GM19240 (cell line): ENCODE measurements around the gene OCIAD1.
"Not testable (repeated sequence)": the region's sequence is repeated elsewhere in the genome, so short reads cannot be mapped to it uniquely, and the experiment has no call there.

Experiments
- DNase-seq: peaks from one replicate; pipeline ENCODE4 v3.0.0; 2011; ENCODE audit warnings: low spot score; ENCODE audit not compliant: insufficient read length

The OCIAD1 gene

DNA sequence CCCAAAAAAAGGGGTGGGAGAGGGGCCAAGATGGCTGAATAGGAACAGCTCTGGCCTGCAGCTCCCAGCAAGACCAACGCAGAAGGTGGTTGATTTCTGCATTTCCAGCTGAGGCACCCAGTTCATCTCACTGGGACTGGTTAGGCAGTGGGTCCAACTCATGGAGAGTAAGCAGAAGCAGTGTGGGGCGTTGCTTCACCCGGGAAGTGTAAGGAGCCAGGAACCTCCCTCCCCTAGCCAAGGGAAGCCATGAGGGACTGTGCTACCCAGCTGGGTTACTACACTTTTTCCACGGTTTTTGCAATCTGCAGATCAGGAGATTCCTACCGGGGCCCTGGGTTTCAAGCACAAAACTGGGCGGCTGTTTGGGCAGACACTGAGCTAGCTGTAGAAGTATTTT is 13.9 kb upstream of the OCIAD1 start:
- no peak for DNase-seq

DNA sequence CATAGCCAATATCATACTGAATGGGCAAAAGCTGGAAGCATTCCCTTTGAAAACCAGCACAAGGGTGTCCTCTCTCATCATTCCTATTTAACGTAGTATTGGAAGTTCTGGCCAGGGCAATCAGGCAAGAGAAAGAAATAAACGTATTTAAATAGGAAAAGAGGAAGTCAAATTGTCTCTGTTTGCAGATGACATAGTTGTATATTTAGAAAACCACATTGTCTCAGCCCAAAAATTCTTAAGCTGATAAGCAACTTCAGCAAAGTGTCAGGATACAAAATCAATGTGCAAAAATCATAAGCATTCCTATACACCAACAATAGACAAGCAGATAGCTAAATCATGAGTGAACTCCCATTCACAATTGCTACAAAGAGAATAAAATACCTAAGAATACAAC is 9.5 kb upstream of the OCIAD1 start:
- not testable (repeated sequence) for DNase-seq

DNA sequence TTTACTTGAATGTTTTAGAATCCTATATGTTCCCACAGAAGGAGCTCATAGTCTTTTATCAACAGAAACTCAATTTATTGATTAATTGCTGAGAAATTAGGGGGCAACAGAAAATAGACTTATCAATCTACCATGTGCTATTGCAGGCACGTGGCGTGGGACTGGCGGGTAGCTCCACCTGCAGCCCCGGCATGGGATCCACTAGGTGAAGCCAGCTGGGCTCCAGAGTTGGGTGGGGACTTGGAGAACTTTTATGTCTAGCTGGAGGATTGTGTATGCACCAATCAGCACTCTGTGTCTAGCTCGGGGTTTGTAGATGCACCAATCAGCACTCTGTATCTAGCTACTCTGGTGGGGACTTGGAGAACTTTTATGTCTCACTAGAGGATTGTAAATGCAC is 3.3 kb upstream of the OCIAD1 start:
- DNase-seq = no peak

DNA sequence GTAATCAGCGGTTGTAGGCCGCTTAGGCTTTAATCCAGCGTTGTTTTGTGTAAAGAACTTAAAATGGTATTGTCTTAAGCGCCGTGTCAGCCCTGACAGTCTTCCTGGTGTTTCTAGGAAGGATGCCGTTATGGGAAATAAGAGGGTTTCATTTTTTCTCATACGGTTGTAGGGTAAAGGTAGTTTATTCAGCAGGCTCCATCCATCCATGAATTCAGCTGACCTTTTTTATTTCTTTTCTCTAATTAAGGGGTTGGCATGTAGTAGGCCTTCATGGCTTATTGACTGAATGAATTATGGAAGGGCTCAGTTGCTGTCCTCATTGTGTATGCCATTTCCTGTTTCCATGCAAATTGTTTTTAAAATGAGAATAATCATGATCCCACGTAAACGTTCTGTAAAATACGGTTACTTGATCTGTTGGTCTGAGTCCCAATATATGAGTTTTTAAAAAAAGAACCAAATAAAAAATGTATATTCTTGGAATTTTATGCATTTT is 693 bp downstream of the OCIAD1 start:
- DNase-seq = no peak

DNA sequence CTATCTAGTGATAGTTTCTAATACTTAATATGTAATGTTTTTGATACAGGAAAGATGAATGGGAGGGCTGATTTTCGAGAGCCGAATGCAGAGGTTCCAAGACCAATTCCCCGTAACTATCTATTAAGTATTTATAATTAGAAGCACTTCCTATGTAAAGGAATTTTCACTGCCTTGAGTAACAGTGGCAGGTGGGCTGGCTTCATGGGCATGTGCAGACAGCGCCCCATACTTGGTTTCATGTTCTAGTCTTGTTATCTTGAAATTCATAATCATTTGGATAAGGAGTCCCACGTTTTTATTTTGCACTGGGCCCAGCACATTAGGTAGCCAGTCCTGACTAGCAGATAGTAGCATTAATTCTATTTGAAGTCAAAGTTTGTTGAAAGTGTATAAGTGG is 1.7 kb downstream of the OCIAD1 start:
- no peak for DNase-seq

DNA sequence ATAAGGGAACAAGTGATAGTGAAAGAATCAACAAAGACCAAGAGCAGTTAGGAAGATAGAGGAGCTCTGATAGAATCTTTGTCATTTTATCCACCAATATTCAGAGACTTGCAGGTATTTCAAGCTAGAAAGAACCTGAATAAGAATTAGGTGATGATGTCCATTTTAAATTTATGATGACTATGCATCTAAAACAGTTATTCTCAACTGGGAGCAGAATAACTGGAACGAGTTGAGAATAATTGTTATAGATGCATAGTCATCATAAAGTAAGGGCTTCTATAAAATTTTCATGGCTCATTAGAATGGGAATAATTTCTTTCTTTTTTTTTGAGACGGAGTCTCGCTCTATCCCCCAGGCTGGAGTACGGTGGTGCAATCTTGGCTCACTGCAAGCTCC is 5.8 kb downstream of the OCIAD1 start:
- DNase-seq = no peak

DNA sequence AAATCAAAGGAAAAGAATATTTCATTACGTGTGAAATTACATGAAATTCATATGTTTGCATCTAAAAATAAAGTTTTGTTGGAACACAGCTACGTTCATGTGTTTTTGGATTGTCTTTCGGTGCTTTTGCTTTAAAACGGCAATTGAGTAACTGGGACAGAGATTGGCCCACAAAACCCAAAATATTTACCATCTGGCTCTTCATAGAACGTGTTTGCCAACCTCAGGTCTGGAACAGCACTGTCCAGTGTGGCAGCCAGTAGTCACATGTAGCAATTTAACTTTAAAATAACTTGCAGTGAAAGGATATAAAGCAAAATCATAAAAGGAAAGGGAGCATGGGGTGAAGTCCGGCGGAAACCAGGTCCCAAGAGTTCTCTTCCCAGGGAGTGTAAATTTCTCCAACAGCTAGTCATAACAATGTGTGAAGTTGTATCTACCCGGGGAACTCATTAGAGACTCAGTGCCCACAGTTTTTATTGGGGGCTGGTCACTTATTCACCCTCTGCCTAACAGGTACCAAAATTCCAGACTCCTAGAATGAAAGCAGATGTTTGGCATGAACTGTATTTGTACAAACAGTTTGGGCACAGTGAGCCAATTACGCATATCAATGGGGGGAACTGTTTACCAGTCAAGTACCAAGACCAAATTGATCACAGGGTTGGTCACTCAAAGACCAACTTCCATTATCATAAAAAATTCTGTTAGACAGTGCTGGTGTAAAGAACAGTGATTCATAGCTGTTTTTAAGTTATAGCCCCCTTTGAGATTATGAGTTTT is 10.3 kb downstream of the OCIAD1 start:
- DNase-seq = no peak

DNA sequence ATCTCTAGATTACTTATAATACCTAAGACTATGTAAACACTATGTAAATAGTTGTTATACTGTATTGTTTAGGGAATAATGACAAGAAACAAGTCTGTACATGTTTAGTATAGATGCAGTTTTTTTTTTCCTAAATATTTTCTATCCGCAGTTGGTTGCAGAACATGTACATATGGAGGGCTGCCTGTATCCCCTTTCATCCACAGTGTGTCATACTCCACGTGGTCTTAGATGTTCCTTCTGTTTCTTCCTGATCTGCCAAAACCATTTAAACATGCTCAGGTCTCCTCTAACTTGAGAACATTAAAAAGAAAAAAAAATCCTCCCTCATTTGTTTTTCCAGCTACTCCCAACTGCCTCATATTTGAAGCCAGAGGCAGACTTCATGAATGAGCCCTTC is 14.0 kb downstream of the OCIAD1 start:
- DNase-seq = no peak

DNA sequence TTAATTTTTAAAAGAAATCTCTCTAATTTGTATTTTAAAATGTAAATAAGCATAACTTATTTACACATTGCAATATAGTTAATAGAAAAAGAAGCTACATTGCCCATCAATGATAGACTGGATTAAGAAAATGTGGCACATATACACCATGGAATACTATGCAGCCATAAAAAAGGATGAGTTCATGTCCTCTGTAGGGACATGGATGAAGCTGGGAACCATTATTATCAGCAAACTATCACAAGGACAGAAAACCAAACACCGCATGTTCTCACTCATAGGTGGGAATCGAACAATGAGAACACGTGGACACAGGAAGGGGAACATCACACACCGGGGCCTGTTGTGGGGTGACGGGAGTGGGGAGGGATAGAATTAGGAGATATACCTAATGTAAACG is 17.9 kb downstream of the OCIAD1 start:
- DNase-seq = not testable (repeated sequence)

DNA sequence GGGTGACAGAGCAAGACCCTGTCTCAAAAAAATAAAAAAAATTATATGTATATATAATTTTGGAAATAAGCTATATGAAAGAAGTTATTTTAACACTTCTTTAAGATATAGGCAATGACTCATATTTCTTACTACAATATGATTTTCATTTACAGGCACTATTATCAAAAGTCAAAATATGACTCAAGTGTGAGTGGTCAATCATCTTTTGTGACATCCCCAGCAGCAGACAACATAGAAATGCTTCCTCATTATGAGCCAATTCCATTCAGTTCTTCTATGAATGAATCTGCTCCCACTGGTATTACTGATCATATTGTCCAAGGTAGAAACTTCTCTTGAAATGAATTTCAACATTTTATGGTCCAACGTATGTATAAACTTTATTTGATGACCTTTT is 20.8 kb downstream of the OCIAD1 start:
- no peak for DNase-seq

DNA sequence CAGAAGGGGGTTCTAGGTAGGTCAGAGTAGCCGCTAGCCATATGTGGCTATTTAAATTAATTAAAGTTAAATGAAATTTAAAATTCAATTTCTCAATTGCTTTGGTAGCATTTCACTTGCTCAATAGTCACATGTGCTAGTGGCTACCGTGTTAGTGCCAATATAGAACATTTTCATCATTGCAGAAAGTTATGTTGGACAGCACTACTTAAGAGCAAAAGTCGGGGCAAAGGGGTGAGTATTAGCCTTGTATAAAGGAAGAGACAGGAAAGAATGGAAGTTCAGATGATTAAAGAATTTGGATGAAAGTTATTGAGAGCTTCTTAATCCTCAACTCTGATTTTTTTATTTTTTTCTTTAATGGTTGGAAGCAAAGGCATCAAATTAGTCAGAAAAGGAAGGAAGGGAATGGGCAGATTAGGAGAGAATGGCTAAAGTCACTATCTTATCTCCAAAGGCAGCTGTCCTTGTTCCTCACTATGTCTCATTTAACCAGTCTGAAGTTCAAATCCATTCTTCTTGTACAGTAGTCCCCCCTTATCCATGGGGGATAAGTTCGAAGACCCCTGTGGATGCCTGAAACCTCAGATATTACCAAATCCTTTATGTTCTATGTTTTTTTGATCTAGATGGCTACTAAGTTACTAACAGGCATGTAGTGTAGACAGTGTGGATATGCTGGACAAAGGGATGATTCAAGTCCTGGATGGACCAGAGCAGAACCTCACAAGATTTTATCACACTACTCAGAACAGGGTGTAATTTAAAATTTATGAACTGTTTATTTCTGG is 22.9 kb downstream of the OCIAD1 start:
- no peak for DNase-seq

DNA sequence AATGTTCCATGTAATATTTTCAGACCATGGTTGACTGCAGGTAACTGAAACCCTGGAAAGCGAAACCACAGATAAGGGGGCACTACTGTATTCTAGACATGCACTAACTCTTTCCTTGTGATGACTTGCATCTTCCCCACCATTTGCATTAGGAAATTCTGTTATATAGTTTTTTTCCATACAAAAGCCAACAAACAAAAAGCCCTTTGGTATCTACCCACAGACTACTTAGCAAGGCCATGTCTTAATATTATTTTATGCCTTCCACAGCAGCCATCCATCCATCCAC is 23.5 kb downstream of the OCIAD1 start:
- no peak for DNase-seq

DNA sequence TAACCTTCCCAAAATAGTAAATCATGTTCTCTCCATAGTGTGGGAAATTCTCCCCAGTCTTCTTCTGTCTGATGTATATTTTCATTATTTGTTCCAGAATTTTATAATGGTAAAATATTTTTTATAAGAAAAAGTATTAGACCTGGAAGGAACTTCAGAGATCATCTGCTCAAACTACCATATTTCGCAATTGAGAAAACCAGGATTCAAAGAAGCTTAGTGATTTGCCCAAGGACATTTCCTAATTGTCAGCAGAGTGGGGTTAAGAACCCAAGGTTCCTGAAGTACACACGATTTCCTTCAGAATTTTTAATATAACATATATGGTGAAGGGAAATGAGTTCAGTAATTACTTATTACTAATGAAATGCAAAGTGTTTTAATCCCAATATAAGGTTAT is 24.1 kb downstream of the OCIAD1 start:
- DNase-seq = no peak

DNA sequence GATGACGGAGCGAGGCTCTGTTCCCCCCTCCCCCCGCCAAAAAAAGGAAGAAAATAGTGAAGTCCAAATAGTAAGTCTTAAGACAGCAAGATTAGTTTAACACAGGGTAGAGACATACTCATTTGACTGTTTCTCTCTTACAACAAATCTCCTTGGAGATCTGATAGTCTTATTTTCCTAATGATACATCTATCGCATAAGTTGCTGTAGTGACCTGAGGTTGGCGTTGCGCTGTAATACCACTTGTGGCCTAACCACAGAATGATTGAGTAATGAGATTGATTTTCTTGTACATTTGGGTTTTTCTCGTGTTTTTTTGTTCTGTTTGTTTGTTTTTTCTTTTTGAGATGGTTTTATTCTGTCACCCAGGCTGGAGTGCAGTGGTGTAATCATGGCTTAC is 27.2 kb downstream of the OCIAD1 start:
- DNase-seq = no peak

DNA sequence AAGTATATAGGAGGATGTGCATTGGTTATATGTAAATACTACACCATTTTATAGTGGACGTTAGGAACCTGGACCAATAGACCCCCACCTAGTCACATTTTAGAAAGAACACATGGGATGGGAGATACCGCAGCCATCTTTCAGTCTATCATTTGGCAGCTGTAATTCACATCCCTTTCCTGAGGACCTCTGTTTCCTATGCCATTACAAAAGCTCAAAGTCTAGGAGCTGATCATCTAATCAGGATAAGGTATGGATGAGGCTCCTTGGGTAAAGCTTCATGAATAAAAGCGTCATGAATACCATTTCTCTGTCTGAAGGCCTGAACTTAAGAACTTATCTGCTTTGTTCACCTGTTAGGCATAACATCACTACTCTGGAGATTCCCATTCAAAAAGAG is 31.1 kb downstream of the OCIAD1 start:
- DNase-seq = no peak

DNA sequence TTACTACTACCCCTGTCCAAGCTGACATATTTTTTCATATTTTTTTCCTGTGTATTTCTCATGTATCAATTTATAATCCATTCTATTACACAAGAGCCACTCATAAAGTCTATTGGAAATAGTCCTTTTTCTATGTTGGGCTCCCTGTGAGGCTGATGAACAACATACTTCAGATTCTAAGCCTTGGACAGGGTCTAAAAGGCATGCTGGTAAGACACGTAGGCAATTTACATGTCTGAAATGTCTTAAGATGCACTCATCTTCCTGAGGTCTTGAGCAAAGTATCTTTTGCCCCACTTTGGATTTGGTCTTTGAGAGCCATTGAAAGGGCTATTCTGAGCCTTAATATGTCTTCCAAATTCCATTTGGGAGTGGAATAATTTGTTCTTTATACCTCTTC is 31.8 kb downstream of the OCIAD1 start:
- DNase-seq = no peak

DNA sequence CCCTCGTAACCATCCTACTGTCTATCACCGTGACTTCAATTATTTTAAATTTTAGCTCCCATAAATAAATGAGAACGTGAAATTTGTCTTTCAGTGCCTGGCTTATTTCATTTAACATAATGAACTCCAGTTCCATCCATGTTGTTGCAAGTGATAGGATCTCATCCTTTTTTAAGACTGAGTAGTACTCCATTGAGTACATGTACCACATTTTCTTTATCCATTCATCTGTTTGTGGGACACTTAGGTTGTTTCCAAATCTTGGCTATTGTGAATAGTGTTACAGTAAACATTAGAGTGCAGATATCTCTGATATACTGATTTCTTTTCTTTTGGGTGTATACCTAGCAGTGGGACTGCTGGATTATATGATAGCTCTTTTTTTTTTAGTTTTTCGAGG is 32.8 kb downstream of the OCIAD1 start:
- DNase-seq = no peak

DNA sequence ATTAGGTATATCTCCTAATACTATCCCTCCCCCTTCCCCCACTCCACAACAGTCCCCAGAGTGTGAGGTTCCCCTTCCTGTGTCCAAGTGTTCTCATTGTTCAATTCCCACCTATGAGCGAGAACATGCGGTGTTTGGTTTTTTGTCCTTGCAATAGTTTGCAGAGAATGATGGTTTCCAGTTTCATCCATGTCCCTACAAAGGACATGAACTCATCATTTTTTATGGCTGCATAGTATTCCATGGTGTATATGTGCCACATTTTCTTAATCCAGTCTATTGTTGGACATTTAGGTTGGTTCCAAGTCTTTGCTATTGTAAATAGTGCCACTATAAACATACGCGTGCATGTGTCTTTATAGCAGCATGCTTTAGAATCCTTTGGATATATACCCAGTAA is 33.8 kb downstream of the OCIAD1 start:
- DNase-seq = not testable (repeated sequence)

DNA sequence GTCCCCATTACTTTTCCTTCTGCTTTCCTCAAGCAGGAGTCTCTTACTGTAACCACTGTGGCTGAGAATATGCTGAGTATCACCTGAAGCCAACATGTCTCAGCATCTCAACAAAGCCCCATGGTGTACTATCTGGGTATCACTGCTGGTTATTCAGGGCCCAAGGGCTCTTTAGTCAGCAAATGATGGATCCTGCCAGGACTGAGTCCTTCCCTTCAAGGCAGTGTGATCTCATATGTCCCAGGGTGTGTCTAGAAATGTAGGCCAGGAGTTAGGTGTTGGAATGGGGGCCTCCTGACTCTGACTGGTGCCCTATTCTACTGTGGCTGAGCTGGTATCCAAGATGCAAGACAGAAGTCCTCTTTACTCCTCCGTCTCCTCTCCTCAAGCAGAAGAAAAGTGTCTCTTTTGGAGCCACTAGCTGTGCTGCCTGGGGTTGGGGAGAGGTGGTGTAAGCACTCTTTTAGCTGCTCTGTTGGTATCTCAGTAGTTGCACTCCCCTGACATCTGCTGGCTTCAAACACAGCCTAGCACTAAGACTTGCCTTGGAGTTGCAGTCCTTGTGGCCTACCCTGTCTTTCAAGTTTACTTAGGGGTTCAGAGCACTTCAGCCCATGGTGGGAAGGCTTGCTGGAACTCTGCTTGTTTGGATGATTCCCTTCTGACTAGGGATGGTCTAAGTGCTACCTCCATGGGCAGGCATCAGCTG is 47.1 kb downstream of the OCIAD1 start:
- DNase-seq = no peak

DNA sequence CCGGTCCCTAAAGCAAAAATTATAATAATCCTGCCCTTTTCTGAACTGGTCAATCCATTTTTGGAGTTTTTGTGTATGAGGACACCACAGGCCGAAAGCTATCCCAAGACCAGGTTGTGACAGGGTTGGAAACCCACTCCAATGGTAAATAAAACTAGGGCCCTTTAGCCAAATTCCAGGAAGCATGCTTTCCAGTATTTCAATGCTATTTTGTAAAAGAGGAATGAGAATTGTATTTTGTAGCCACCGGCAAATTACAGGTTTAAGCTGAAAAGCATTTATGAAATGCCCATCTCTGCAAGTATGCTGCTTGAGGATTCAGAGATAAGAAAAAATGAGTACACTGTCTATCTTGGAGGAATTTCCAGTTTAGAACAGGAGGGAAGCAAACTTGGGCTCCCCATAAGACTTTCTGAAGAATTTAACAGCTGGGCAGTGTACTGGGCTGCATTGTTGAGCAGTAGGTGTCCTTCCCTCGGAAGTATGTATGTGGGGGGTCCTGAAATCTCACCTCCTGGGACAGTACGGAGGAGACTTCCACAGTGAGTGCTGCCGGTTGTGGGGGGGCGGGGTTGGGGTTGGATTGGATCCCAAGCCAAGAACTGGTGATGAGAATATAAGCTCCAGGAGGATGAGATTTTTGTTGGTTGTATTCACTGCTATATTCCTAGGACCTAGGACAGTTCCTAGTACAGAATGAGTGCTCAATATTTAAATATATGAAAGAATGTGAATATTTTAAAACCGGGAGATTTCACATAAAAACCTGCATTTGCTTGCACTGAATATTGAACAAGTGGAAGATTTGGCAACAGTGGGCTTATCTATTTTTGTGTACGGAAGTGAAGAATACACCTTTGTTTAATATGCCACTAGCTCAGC is 48.9 kb downstream of the OCIAD1 start:
- DNase-seq = no peak

DNA sequence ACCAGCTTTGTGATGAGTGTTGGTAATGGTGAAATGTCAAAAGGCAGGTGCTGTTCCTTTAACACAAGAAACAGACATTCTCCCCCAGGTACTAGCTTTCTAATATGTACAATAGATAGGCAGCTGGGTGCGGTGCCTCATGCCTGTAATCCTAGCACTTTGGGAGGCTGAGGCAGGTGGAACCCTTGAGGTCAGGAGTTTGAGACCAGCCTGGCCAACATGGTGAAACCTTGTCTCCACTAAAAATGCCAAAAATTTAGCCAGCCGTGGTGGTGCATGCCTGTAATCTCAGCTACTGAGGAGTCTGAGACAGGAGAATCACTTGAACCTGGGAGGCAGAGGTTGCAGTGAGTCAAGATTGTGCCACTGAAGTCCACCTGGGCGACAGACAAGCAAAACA is 50.8 kb downstream of the OCIAD1 start:
- not testable (repeated sequence) for DNase-seq
